NCI-H226 (cell line): ENCODE data around the gene RMI2.
"Not testable (repeated sequence)": the region's sequence is repeated elsewhere in the genome, so short reads cannot be mapped to it uniquely, and the experiment has no call there.

Experiments
- DNase-seq: peaks from one replicate; pipeline ENCODE4 v3.0.0-alpha.2; 2015

RMI2 gene

GRCh38 chr16:11345040-11345862, at the start of gene RMI2:
Gene RMI2, plus strand, starts transcription at chr16:11345459. Its CDS starts 13 bp downstream, at chr16:11345472.
- peak; percentile 91 for DNase-seq

GRCh38 chr16:11295672-11296071, 49.6 kb upstream of the RMI2 start:
- DNase-seq, result no peak

GRCh38 chr16:11296351-11296705, 48.9 kb upstream of the RMI2 start:
- DNase-seq, result no peak

GRCh38 chr16:11296706-11297491, 48.4 kb upstream of the RMI2 start:
- DNase-seq, result no peak

GRCh38 chr16:11297492-11298142, 47.6 kb upstream of the RMI2 start:
- DNase-seq, result no peak

- no peak for DNase-seq
Observed at GRCh38 chr16:11298143-11298900, 46.9 kb upstream of the RMI2 start.

GRCh38 chr16:11298950-11299547, 46.2 kb upstream of the RMI2 start:
- DNase-seq, result not testable (repeated sequence)

GRCh38 chr16:11299865-11300559, 45.2 kb upstream of the RMI2 start:
- DNase-seq, result no peak

- DNase-seq, result no peak
Observed at GRCh38 chr16:11300560-11300892, 44.7 kb upstream of the RMI2 start.

GRCh38 chr16:11301645-11302501, 43.4 kb upstream of the RMI2 start:
- no peak for DNase-seq

- no peak for DNase-seq
Observed at GRCh38 chr16:11302977-11303376, 42.3 kb upstream of the RMI2 start.

- no peak for DNase-seq
Observed at GRCh38 chr16:11303405-11304138, 41.7 kb upstream of the RMI2 start.

- no peak for DNase-seq
Observed at GRCh38 chr16:11306381-11306780, 38.9 kb upstream of the RMI2 start.

GRCh38 chr16:11306997-11307638, 38.1 kb upstream of the RMI2 start:
- no peak for DNase-seq

GRCh38 chr16:11307639-11308492, 37.4 kb upstream of the RMI2 start:
- no peak for DNase-seq

GRCh38 chr16:11308493-11309283, 36.6 kb upstream of the RMI2 start:
- DNase-seq, result no peak

GRCh38 chr16:11309895-11310633, 35.2 kb upstream of the RMI2 start:
- DNase-seq, result no peak
